MCF 10A (cell line): ENCODE results near the gene INPP5D. TPM values are rescaled to one million over a fixed set of nuclear protein-coding genes. Genes with fewer than 3 reads are reported as not detected.

Experiments used
- BruUV-seq: library from RNA; stranded (reverse); fragments of 400-500 nt; replicated peaks from 2 replicates; lab custom pipeline; 2021; lab: Mats Ljungman, UMichigan
- CTCF ChIA-PET: fragments of 300-600 bp; sonication (Branson Sonifier 250); formaldehyde crosslinking; extraction: SDS; loops from one replicate; lab custom pipeline; 2021; ENCODE audit warnings: antibody characterized with exemption, inconsistent platforms; lab: Yijun Ruan, JAX
- POLR2A ChIA-PET: fragments of 300-600, 350-650 bp; sonication (Branson Sonifier 250); formaldehyde crosslinking; extraction: SDS; loops from one replicate; lab custom pipeline; 2020; ENCODE audit warnings: antibody characterized with exemption, inconsistent platforms; lab: Yijun Ruan, JAX
- DNase-seq: peaks from one replicate; pipeline ENCODE4 v3.0.0-alpha.2; 2018; ENCODE audit not compliant: unreplicated experiment
- H3K27ac Mint-ChIP-seq: one replicate; pipeline ENCODE4 v1.8.0; 2022; ENCODE audit warnings: mild to moderate bottlenecking, low read depth, mixed read lengths; ENCODE audit not compliant: unreplicated experiment
- H3K27me3 Mint-ChIP-seq: one replicate; pipeline ENCODE4 v1.8.0; 2022; ENCODE audit warnings: mixed read lengths; ENCODE audit not compliant: insufficient read depth, unreplicated experiment
- H3K36me3 Mint-ChIP-seq: one replicate; pipeline ENCODE4 v1.8.0; 2022; ENCODE audit warnings: mild to moderate bottlenecking, moderate library complexity, mixed read lengths; ENCODE audit not compliant: insufficient read depth, unreplicated experiment
- H3K4me1 Mint-ChIP-seq: one replicate; pipeline ENCODE4 v1.8.0; 2022; ENCODE audit warnings: mixed read lengths; ENCODE audit not compliant: insufficient read depth, unreplicated experiment
- H3K4me3 Mint-ChIP-seq: one replicate; pipeline ENCODE4 v1.8.0; 2022; ENCODE audit warnings: mild to moderate bottlenecking, moderate library complexity, mixed read lengths; ENCODE audit not compliant: unreplicated experiment
- H3K9me3 Mint-ChIP-seq: one replicate; pipeline ENCODE4 v1.8.0; 2022; ENCODE audit warnings: mixed read lengths; ENCODE audit not compliant: unreplicated experiment
- CTCF ChIP-seq: fragments of 200-600 bp; IDR thresholded peaks from one replicate; pipeline ENCODE4 v1.8.0; 2022; ENCODE audit warnings: antibody characterized with exemption, mild to moderate bottlenecking; ENCODE audit not compliant: unreplicated experiment
- intact Hi-C: fragments of 100-400 bp; cut with micrococcal nuclease; formaldehyde crosslinking; loops from 2 replicates; pipeline ENCODE4 v1.14.1; 2022
- total RNA-seq: library from RNA; stranded (reverse); gene quantifications from 2 replicates; pipeline ENCODE4 v1.2.3, GENCODE V29; 2022

The INPP5D gene
- total RNA-seq, 1 experiment from 2014 or later = 64.9 TPM

GRCh38 chr2:233147136-233147828, 87.1 kb downstream of the INPP5D start:
- CTCF ChIA-PET = no interaction called here
- BruUV-seq = no TSS peak
- intact Hi-C loops = no loop called here
- no peak for TF ChIP-seq CTCF
- H3K9me3 Mint-ChIP-seq = peaks cover 8% of the 10 kb centered on the region
- H3K27ac Mint-ChIP-seq = no peak overlapping the region
- H3K36me3 Mint-ChIP-seq = peaks cover 80% of the 10 kb centered on the region
- POLR2A ChIA-PET = interaction anchor here (0.9 kb wide), 1 partner anchor 18 kb away, joined by 3 read pairs; no protein-coding TSS in a partner anchor
- no peak for DNase-seq
- no peak overlapping the region for H3K4me3 Mint-ChIP-seq
- H3K27me3 Mint-ChIP-seq = no peaks in the 10 kb centered on the region
- H3K4me1 Mint-ChIP-seq = peaks cover 12% of the 10 kb centered on the region

- peaks cover 8% of the 10 kb centered on the region for H3K9me3 Mint-ChIP-seq
- POLR2A ChIA-PET = interaction anchor here (0.9 kb wide), 1 partner anchor 19 kb away, joined by 3 read pairs; no protein-coding TSS in a partner anchor
- no TSS peak for BruUV-seq
- peaks cover 12% of the 10 kb centered on the region for H3K4me1 Mint-ChIP-seq
- peaks cover 80% of the 10 kb centered on the region for H3K36me3 Mint-ChIP-seq
- no peak for TF ChIP-seq CTCF
- no peak for DNase-seq
- intact Hi-C loops = no loop called here
- H3K4me3 Mint-ChIP-seq = no peak overlapping the region
- H3K27ac Mint-ChIP-seq = no peak overlapping the region
- H3K27me3 Mint-ChIP-seq = no peaks in the 10 kb centered on the region
- CTCF ChIA-PET = no interaction called here
Measured at GRCh38 chr2:233147829-233148167, 87.7 kb downstream of the INPP5D start.

- Mint-ChIP-seq H3K4me3 (no peak overlapping the region), H3K9me3 (peaks cover 8% of the 10 kb centered on the region), H3K4me1 (peaks cover 9% of the 10 kb centered on the region), H3K36me3 (peaks cover 80% of the 10 kb centered on the region), H3K27ac (no peak overlapping the region), H3K27me3 (no peaks in the 10 kb centered on the region)
- BruUV-seq = no TSS peak
- intact Hi-C loops = no loop called here
- no peak for DNase-seq
- CTCF ChIA-PET = no interaction called here
- TF ChIP-seq CTCF = no peak
- POLR2A ChIA-PET = interaction anchor here (0.9 kb wide), 1 partner anchor 19 kb away, joined by 3 read pairs; no protein-coding TSS in a partner anchor
Measured at GRCh38 chr2:233148354-233148753, 88.2 kb downstream of the INPP5D start.

GRCh38 chr2:233152541-233152940, 92.4 kb downstream of the INPP5D start:
- no TSS peak for BruUV-seq
- CTCF ChIA-PET = interaction anchor here (0.6 kb wide), 1 partner anchor 237 kb away, joined by 3 read pairs; no protein-coding TSS in a partner anchor
- H3K27me3 Mint-ChIP-seq = no peaks in the 10 kb centered on the region
- no peaks in the 10 kb centered on the region for H3K4me1 Mint-ChIP-seq
- POLR2A ChIA-PET = interaction anchor here (0.6 kb wide), 1 partner anchor 194 kb away, joined by 3 read pairs; no protein-coding TSS in a partner anchor
- no peak for DNase-seq
- intact Hi-C loops = no loop called here
- H3K27ac Mint-ChIP-seq = peak overlapping the region; percentile 37
- no peak overlapping the region for H3K4me3 Mint-ChIP-seq
- no peaks in the 10 kb centered on the region for H3K9me3 Mint-ChIP-seq
- peaks cover 85% of the 10 kb centered on the region for H3K36me3 Mint-ChIP-seq
- no peak for TF ChIP-seq CTCF
